Gastrocnemius medialis (tissue), 4 donors: ENCODE results near the gene MAP4K5. TPM values are rescaled to one million over a fixed set of nuclear protein-coding genes. Genes with fewer than 3 reads are reported as not detected.

Experiments used
- ATAC-seq, 2 donors: fragments of 150-250 bp; one replicate each; pipeline ENCODE4 v1.9.1; 2016
- DNase-seq, 2 donors: peaks; one replicate each; pipeline ENCODE4 v3.0.0-alpha.2; 2019
- H3K27ac ChIP-seq, 4 donors: fragments of 200-600 bp; sonication (generic); 1 replicate in 1 of 4; 2 replicates in 3 of 4; pipeline ENCODE4 v1.5.1; 2016 to 2018; ENCODE audit warnings: mild to moderate bottlenecking in 2 of 4, moderate library complexity in 1 of 4
- H3K27me3 ChIP-seq, 3 donors: fragments of 200-600 bp; sonication (generic) in 2 of 3; 1 replicate in 1 of 3; 2 replicates in 2 of 3; pipeline versions ENCODE4 v1.5.1 to v1.6.0; 2016 to 2019; ENCODE audit warnings: mild to moderate bottlenecking in 1 of 3, moderate library complexity in 1 of 3
- H3K36me3 ChIP-seq, 2 donors: fragments of 200-600 bp; sonication (generic) in 1 of 2; one replicate each; pipeline ENCODE4 v1.5.1; 2017 to 2018
- H3K4me1 ChIP-seq, 2 donors: fragments of 200-600 bp; sonication (generic) in 1 of 2; one replicate each; pipeline ENCODE4 v1.5.1; 2016 to 2017; ENCODE audit warnings: mild to moderate bottlenecking in 2 of 2
- H3K4me3 ChIP-seq, 4 donors: fragments of 200-600 bp; sonication (generic) in 3 of 4; 1 replicate in 1 of 4; 2 replicates in 3 of 4; pipeline ENCODE4 v1.5.1; 2016 to 2019; ENCODE audit warnings: mild to moderate bottlenecking in 2 of 4
- H3K9me3 ChIP-seq, 3 donors: fragments of 200-600 bp; sonication (generic) in 2 of 3; 1 replicate in 1 of 3; 2 replicates in 2 of 3; pipeline ENCODE4 v1.5.1; 2016 to 2019
- CTCF ChIP-seq, 5 experiments: fragments of 450-650 bp in 3 of 5; fragments of 200-600 bp in 2 of 5; sonication (generic) in 2 of 5; IDR thresholded peaks in 4 of 5; conservative IDR thresholded peaks in 1 of 5; 1 replicate in 4 of 5; 2 replicates in 1 of 5; pipeline ENCODE4 v1.5.1; 2016 to 2019; ENCODE audit warnings: antibody characterized with exemption in 5 of 5, mild to moderate bottlenecking in 3 of 5, moderate library complexity in 3 of 5
- POLR2A ChIP-seq, 2 donors: fragments of 450-650 bp; IDR thresholded peaks; one replicate each; pipeline ENCODE4 v1.6.1; 2017; ENCODE audit warnings: antibody characterized with exemption in 2 of 2, mild to moderate bottlenecking in 2 of 2, moderate library complexity in 2 of 2
- in situ Hi-C, 4 donors: fragments of 200-750 bp; cut with MboI; loops; one replicate each; pipeline versions ENCODE4 v1.15.0 to v1.8.0; 2017; ENCODE audit warnings: low sequenced_read_pairs in 4 of 4
- intact Hi-C: fragments of 100-400 bp; cut with DNase I; formaldehyde crosslinking; loops from one replicate; pipeline ENCODE4 v1.15.1; 2023; ENCODE audit warnings: low total_unique reads
- total RNA-seq, 4 donors: library from RNA; depleted of rRNA; stranded (reverse); fragments of >200 nt; gene quantifications; one replicate each; pipeline versions ENCODE4 v1.1.0 to v1.2.3, GENCODE V29; 2016

MAP4K5 gene
- total RNA-seq, 4 donors from 2014 or later, result 35.3 to 63.9 (median 47.1) TPM

- peaks cover 18 to 25% of the 10 kb centered on the region in 2 donors for H3K4me1 ChIP-seq
- in situ Hi-C loops, result loop anchor here in 3 of 4 donors (5.0 to 25.0 kb wide), 3 partner anchors 203 to 666 kb away; partner anchors contain the start of gene NEMF (in 2 of the 3)
These were observed 4.4 kb downstream of the MAP4K5 start for GRCh38 chr14:50528000-50528399.

DNA sequence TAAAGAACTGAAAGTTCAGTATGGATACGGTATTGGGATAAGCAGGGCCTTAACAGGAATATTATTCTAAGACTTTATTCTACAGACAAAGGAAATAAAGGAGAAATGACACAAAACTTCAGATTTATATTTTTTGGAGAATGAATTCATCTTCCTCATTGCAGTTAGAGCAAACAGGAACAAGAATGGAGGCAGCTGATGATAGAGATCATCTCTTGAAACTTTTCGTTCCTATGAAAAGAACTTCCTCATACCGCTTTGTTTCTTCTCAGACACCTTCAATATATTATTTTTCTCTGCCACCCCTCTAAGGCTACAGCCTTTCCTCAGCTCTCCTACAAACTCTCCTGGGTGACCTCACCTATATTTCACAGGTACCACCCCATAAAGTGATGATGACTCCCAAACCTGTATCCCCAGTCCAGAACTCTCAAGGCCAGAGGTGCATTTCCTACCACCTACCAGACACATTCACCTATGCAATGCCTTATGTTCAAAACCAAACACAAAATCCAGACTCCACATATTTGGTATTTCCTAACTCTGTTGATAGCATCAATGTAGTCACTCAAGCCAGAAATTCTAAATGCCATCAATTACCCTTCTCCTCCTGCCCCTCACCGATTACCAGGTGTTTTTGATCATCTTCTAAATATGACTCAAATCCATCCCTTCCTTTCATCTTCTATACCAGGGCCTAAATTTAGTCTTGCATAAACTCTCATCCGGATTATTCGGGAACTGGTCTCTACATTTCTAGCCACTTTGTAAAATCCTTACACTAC lies 7.4 kb downstream of the MAP4K5 start:
- TF ChIP-seq CTCF (IDR thresholded peaks at IDR 0.05 in 4 of 5, conservative IDR thresholded peaks at IDR 0.05 in 1 of 5) (no peak), POLR2A (IDR thresholded peaks at IDR 0.05) (no peak)
- in situ Hi-C loops, result loop anchor here in 3 of 4 donors (5.0 to 25.0 kb wide), 3 partner anchors 200 to 663 kb away; partner anchors contain the start of gene NEMF (in 2 of the 3)
- H3K9me3 ChIP-seq, result no peaks in the 10 kb centered on the region
- intact Hi-C loops, result no loop called here
- H3K4me3 ChIP-seq, result no peak overlapping the region
- H3K27me3 ChIP-seq, result no peaks in the 10 kb centered on the region
- H3K27ac ChIP-seq, result no peak overlapping the region
- ATAC-seq, result no peak
- peaks cover 3 to 6% of the 10 kb centered on the region in 2 donors for H3K4me1 ChIP-seq
- DNase-seq, result no peak
- no peaks in the 10 kb centered on the region for H3K36me3 ChIP-seq

More at GRCh38 chr14:50528000-50528399, 4.4 kb downstream of the MAP4K5 start:
- DNase-seq (no peak), ATAC-seq (no peak)
- TF ChIP-seq POLR2A (IDR thresholded peaks at IDR 0.05), result no peak
- no peak for TF ChIP-seq CTCF (IDR thresholded peaks at IDR 0.05 in 4 of 5, conservative IDR thresholded peaks at IDR 0.05 in 1 of 5)
- H3K27me3 ChIP-seq, result no peaks in the 10 kb centered on the region
- no peaks in the 10 kb centered on the region for H3K36me3 ChIP-seq
- no peak overlapping the region for H3K27ac ChIP-seq
- intact Hi-C loops, result no loop called here
- H3K4me3 ChIP-seq, result no peak overlapping the region
- no peaks in the 10 kb centered on the region for H3K9me3 ChIP-seq

GRCh38 chr14:50524060-50524459 lies 8.3 kb downstream of the MAP4K5 start:
- Histone ChIP-seq H3K27ac (no peak overlapping the region), H3K4me1 (peaks cover 0 to 6% of the 10 kb centered on the region in 2 donors), H3K27me3 (no peaks in the 10 kb centered on the region), H3K4me3 (no peak overlapping the region), H3K36me3 (no peaks in the 10 kb centered on the region), H3K9me3 (no peaks in the 10 kb centered on the region)
- ATAC-seq (no peak), DNase-seq (no peak)
- in situ Hi-C loops, result loop anchor here in 1 of 4 donors (10.0 kb wide), 1 partner anchor 199 kb away; no protein-coding TSS in a partner anchor
- intact Hi-C loops, result no loop called here
- TF ChIP-seq POLR2A (IDR thresholded peaks at IDR 0.05) (no peak), CTCF (IDR thresholded peaks at IDR 0.05 in 4 of 5, conservative IDR thresholded peaks at IDR 0.05 in 1 of 5) (no peak)

DNA sequence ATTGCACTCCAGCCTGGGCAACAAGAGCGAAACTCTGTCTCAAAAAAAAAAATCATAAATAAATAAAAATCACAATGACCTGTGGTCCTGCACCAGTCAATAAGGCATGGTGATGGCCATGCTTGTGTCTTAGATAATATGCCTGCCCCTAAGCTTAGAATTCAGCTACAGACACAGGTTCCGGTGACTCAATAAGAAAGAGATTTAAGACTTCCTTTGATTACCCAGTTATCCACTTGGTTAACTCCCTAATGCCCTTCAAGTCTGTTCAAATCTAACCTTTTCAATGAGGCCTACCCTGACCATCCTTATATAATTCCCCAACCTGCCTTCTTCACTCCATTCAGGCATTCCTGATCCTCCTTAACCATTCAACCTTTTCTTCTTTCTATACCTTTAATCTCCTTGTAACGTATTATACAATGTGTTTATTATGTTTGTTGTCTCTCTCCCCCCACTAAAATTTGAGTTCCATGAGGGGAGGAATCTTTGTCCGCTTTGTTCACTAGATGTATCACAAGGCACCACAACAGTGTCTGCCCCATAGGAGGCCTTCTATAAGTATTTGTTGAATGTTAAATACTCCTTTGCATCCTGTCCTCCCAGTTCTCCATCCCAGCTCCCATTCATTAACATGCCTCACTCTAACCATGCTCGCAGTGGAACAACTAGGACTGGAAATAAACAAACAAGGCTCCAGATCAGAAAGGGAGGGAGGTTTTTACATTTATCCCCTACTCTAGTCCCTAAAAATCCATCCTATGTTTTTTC lies 8.9 kb downstream of the MAP4K5 start:
- peaks cover 0 to 6% of the 10 kb centered on the region in 2 donors for H3K4me1 ChIP-seq
- no peaks in the 10 kb centered on the region for H3K36me3 ChIP-seq
- no peaks in the 10 kb centered on the region for H3K27me3 ChIP-seq
- no peaks in the 10 kb centered on the region for H3K9me3 ChIP-seq
- in situ Hi-C loops (loop anchor here in 1 of 4 donors (10.0 kb wide), 1 partner anchor 199 kb away; no protein-coding TSS in a partner anchor), intact Hi-C loops (no loop called here)
- ATAC-seq (no peak), DNase-seq (no peak)
- no peak overlapping the region for H3K27ac ChIP-seq
- no peak overlapping the region for H3K4me3 ChIP-seq
- TF ChIP-seq POLR2A (IDR thresholded peaks at IDR 0.05) (no peak), CTCF (IDR thresholded peaks at IDR 0.05 in 4 of 5, conservative IDR thresholded peaks at IDR 0.05 in 1 of 5) (no peak)
